Thyroid gland (tissue), 4 donors: ENCODE measurements around the gene MRFAP1L1. TPM values are rescaled to one million over a fixed set of nuclear protein-coding genes. Genes with fewer than 3 reads are reported as not detected.

ENCODE experiments used
- DNase-seq, 2 donors: peaks; one replicate each; pipeline ENCODE4 v3.0.0-alpha.2; 2019
- H3K27ac ChIP-seq, 3 donors: fragments of 200-600 bp; sonication (generic); 1 replicate in 2 of 3; 2 replicates in 1 of 3; pipeline ENCODE4 v1.5.1; 2016 to 2019; ENCODE audit warnings: mild to moderate bottlenecking in 1 of 3, moderate library complexity in 1 of 3
- H3K27me3 ChIP-seq: fragments of 200-600 bp; sonication (generic); one replicate; pipeline ENCODE4 v1.5.1; 2019
- H3K36me3 ChIP-seq, 2 donors: fragments of 200-600 bp; sonication (generic); one replicate each; pipeline ENCODE4 v1.5.1; 2016 to 2019
- H3K4me1 ChIP-seq, 2 donors: fragments of 200-600 bp; sonication (generic); one replicate each; pipeline ENCODE4 v1.5.1; 2017 to 2019
- H3K4me3 ChIP-seq, 3 donors: fragments of 200-600 bp; sonication (generic); replicated peaks in 1 of 3; 1 replicate in 2 of 3; 2 replicates in 1 of 3; pipeline ENCODE4 v1.5.1; 2016; ENCODE audit warnings: mild to moderate bottlenecking in 1 of 3
- H3K9me3 ChIP-seq: fragments of 200-600 bp; sonication (generic); one replicate; pipeline ENCODE4 v1.5.1; 2017
- CTCF ChIP-seq, 6 experiments: fragments of 200-600 bp in 3 of 6; fragments of 450-650 bp in 3 of 6; sonication (generic) in 3 of 6; IDR thresholded peaks; one replicate each; pipeline ENCODE4 v1.5.1; 2016 to 2019; ENCODE audit warnings: antibody characterized with exemption in 6 of 6, mild to moderate bottlenecking in 2 of 6, inconsistent platforms in 1 of 6, moderate library complexity in 1 of 6
- POLR2A ChIP-seq, 2 donors: fragments of 450-650 bp; IDR thresholded peaks; one replicate each; pipeline ENCODE4 v1.6.1; 2017; ENCODE audit warnings: antibody characterized with exemption in 2 of 2, mild to moderate bottlenecking in 2 of 2, moderate library complexity in 1 of 2
- whole genome bisulfite sequencing, 2 donors: methylation state at CpG; one replicate each; pipeline ENCODE4 v1.1.5; 2017; 5-methylcytosine and 5-hydroxymethylcytosine counted together
- intact Hi-C: fragments of 100-400 bp; cut with DNase I; formaldehyde crosslinking; loops from one replicate; pipeline ENCODE4 v1.15.1; 2023
- total RNA-seq, 4 donors: library from RNA; depleted of rRNA; stranded (reverse); fragments of >200 nt; gene quantifications; one replicate each; pipeline ENCODE4 v1.2.3, GENCODE V29; 2016

Gene MRFAP1L1
- total RNA-seq, 4 donors from 2014 or later = 70.5 to 93.9 (median 76.2) TPM

- DNase-seq = no peak
- H3K4me1 ChIP-seq = peaks cover 34 to 57% of the 10 kb centered on the region in 2 donors
- no peaks in the 10 kb centered on the region for H3K27me3 ChIP-seq
- WGBS, 2 donors = 84 to 89% methylated on average over 19 of the region's 23 CpGs
- peak overlapping the region in 2 of 3 donors; percentile 10 to 69 for H3K27ac ChIP-seq
- TF ChIP-seq POLR2A (IDR thresholded peaks at IDR 0.05) (no peak), CTCF (IDR thresholded peaks at IDR 0.05) (no peak)
- no peaks in the 10 kb centered on the region for H3K9me3 ChIP-seq
- H3K4me3 ChIP-seq = no peak overlapping the region
- H3K36me3 ChIP-seq = no peaks in the 10 kb centered on the region
- intact Hi-C loops = no loop called here
Observed at GRCh38 chr4:6750286-6751221, 40.9 kb upstream of the MRFAP1L1 start.

- Histone ChIP-seq H3K27me3 (no peaks in the 10 kb centered on the region), H3K9me3 (no peaks in the 10 kb centered on the region), H3K4me3 (no peak overlapping the region), H3K27ac (peak overlapping the region in 2 of 3 donors; percentile 10 to 69), H3K4me1 (peaks cover 34 to 51% of the 10 kb centered on the region in 2 donors), H3K36me3 (no peaks in the 10 kb centered on the region)
- WGBS, 2 donors = 45 to 66% methylated on average over 16 of the region's 25 CpGs
- TF ChIP-seq CTCF (IDR thresholded peaks at IDR 0.05) (no peak), POLR2A (IDR thresholded peaks at IDR 0.05) (peak in 1 of 2 donors; percentile 14)
- intact Hi-C loops = no loop called here
- peak; percentile 80 to 88 for DNase-seq
Observed at GRCh38 chr4:6749340-6750171, 39.9 kb upstream of the MRFAP1L1 start.

GRCh38 chr4:6748286-6748685 lies 38.6 kb upstream of the MRFAP1L1 start:
- Histone ChIP-seq H3K27me3 (no peaks in the 10 kb centered on the region), H3K4me3 (no peak overlapping the region), H3K4me1 (peaks cover 34 to 51% of the 10 kb centered on the region in 2 donors), H3K9me3 (no peaks in the 10 kb centered on the region), H3K36me3 (no peaks in the 10 kb centered on the region), H3K27ac (peak overlapping the region; percentile 55 to 86 (median 71))
- intact Hi-C loops = no loop called here
- DNase-seq = no peak
- 90 to 94% methylated on average over 9 of the region's 9 CpGs for WGBS, 2 donors
- no peak for TF ChIP-seq POLR2A (IDR thresholded peaks at IDR 0.05)
- no peak for TF ChIP-seq CTCF (IDR thresholded peaks at IDR 0.05)

- H3K27me3 ChIP-seq = no peaks in the 10 kb centered on the region
- no peak for TF ChIP-seq CTCF (IDR thresholded peaks at IDR 0.05)
- no peak for TF ChIP-seq POLR2A (IDR thresholded peaks at IDR 0.05)
- no peak overlapping the region for H3K4me3 ChIP-seq
- peaks cover 34 to 51% of the 10 kb centered on the region in 2 donors for H3K4me1 ChIP-seq
- no peaks in the 10 kb centered on the region for H3K9me3 ChIP-seq
- no peaks in the 10 kb centered on the region for H3K36me3 ChIP-seq
- H3K27ac ChIP-seq = peak overlapping the region; percentile 55 to 86 (median 71)
- WGBS, 2 donors = 44 to 47% methylated on average over 11 of the region's 11 CpGs
- intact Hi-C loops = no loop called here
- peak; percentile 34 to 48 for DNase-seq
Observed at GRCh38 chr4:6747294-6748051, 37.8 kb upstream of the MRFAP1L1 start.
